DOHH2 (cell line): ENCODE results near the gene RNF223.

ENCODE experiments used
- EZH2phosphoT487 ChIP-seq: fragments of 200-600 bp; sonication (generic); IDR thresholded peaks from 2 replicates; pipeline ENCODE4 v1.6.1; 2017; ENCODE audit warnings: borderline replicate concordance, mild to moderate bottlenecking, antibody characterized with exemption, low read length, moderate library complexity, mixed read lengths
- TF ChIP-seq, protein P1 (sequence below): fragments of 200-600 bp; sonication (generic); IDR thresholded peaks from one replicate; pipeline ENCODE4 v1.5.1; 2014; ENCODE audit warnings: antibody characterized with exemption, mild to moderate bottlenecking, low read depth, low read length; ENCODE audit not compliant: poor library complexity, severe bottlenecking

DNA sequence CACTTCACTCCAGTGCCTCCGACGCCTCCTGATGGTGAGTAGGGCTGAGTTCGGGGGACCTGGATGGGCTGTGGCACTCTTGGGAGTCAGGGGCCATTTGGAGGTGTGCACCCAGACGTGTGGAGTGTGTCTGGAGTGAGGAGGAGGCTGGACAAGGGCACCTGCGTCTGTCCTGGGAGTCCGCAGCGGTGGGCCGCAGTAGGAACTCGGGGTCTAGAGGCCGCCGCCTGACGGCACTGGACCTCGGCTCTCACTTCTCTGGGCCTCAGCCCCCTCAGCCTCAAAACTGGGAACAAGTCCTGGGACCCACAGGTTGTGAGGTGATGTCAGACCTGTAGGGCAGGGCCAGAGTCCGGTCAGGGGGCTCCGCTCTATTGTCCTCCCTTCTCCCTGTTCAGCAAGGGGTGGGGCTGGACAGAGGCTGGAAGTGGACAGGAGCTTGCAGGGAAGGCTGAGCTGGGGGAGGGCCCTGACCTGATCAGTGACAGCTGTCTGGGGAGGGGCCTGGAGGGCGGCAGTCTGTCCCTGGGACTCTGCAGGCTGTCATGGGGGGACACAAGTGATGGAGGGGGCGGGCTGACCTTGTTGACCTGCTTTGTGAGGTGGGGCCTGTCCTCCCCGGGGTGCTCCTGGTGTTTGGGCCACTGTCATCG is 38.7 kb downstream of the RNF223 start:
- TF ChIP-seq, protein P1, sequence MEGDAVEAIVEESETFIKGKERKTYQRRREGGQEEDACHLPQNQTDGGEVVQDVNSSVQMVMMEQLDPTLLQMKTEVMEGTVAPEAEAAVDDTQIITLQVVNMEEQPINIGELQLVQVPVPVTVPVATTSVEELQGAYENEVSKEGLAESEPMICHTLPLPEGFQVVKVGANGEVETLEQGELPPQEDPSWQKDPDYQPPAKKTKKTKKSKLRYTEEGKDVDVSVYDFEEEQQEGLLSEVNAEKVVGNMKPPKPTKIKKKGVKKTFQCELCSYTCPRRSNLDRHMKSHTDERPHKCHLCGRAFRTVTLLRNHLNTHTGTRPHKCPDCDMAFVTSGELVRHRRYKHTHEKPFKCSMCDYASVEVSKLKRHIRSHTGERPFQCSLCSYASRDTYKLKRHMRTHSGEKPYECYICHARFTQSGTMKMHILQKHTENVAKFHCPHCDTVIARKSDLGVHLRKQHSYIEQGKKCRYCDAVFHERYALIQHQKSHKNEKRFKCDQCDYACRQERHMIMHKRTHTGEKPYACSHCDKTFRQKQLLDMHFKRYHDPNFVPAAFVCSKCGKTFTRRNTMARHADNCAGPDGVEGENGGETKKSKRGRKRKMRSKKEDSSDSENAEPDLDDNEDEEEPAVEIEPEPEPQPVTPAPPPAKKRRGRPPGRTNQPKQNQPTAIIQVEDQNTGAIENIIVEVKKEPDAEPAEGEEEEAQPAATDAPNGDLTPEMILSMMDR = no peak
- TF ChIP-seq EZH2phosphoT487 = no peak
